Esophagus squamous epithelium (tissue), 4 donors: Measurements from ENCODE around the gene DDIAS.

Source experiments
- POLR2A ChIP-seq, 4 donors: fragments of 450-650 bp; IDR thresholded peaks; one replicate each; pipeline ENCODE4 v1.6.1; 2017; ENCODE audit warnings: antibody characterized with exemption in 4 of 4, mild to moderate bottlenecking in 4 of 4, moderate library complexity in 3 of 4
- TF ChIP-seq, protein P1 (sequence below), 6 experiments: fragments of 450-650 bp in 4 of 6; fragments of 200-600 bp in 2 of 6; sonication (generic) in 2 of 6; IDR thresholded peaks; one replicate each; pipeline ENCODE4 v1.5.1; 2016 to 2019; ENCODE audit warnings: antibody characterized with exemption in 6 of 6, mild to moderate bottlenecking in 4 of 6, moderate library complexity in 4 of 6

DNA sequence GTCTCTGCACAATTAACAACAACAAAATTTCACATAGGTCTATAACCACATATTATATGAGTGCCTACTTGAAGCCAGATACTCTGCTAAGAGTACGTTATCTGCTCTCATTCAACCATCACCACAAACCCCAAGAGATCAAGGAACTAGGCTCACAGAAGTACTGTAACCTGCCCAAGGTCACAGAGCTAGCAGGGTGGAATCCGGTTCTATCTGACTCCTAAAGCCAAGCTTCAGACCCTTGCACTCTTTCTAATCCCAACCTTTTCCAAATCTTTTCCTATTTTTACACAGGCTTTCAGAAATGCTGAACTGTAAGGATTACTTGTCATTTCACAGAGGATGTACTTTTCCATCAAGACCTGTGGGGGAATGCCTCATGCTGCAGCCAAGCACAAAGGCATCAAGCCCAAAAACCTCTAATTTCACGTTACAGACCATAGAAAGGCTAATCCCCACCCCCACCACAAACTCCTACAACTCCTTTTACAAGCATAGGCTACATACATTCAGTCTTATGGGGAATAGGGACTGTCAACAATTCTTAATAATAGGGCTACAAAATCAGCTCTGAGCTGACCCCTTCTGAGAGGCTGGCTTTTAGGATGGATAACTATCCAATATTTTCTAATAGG is 2.2 kb upstream of the DDIAS start:
- TF ChIP-seq, protein P1, sequence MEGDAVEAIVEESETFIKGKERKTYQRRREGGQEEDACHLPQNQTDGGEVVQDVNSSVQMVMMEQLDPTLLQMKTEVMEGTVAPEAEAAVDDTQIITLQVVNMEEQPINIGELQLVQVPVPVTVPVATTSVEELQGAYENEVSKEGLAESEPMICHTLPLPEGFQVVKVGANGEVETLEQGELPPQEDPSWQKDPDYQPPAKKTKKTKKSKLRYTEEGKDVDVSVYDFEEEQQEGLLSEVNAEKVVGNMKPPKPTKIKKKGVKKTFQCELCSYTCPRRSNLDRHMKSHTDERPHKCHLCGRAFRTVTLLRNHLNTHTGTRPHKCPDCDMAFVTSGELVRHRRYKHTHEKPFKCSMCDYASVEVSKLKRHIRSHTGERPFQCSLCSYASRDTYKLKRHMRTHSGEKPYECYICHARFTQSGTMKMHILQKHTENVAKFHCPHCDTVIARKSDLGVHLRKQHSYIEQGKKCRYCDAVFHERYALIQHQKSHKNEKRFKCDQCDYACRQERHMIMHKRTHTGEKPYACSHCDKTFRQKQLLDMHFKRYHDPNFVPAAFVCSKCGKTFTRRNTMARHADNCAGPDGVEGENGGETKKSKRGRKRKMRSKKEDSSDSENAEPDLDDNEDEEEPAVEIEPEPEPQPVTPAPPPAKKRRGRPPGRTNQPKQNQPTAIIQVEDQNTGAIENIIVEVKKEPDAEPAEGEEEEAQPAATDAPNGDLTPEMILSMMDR (IDR thresholded peaks at IDR 0.05) = no peak
- TF ChIP-seq POLR2A (IDR thresholded peaks at IDR 0.05) = no peak
